Measurements from ENCODE around the gene ATP6V0E1.

Gene ATP6V0E1

DNA sequence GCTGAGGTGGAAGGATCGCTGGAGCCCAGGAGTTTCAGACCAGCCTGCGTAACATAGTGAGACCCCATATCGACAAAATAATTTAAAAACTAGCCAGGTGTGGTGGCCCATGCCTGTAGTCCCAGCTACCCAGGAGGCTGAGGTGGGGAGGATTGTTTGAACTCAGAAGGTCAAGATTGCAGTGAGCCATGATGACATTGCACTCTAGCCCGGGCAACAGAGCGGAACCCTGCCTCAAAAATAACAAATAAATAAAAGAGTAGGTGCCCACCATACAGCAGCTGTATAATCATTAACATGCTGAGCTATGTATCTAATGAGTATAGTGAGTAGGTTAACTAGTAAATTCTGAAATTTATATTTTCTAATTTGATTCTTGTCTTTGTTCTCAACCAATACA, 11.0 kb upstream of the ATP6V0E1 start:
- TF ChIP-seq, protein P1, sequence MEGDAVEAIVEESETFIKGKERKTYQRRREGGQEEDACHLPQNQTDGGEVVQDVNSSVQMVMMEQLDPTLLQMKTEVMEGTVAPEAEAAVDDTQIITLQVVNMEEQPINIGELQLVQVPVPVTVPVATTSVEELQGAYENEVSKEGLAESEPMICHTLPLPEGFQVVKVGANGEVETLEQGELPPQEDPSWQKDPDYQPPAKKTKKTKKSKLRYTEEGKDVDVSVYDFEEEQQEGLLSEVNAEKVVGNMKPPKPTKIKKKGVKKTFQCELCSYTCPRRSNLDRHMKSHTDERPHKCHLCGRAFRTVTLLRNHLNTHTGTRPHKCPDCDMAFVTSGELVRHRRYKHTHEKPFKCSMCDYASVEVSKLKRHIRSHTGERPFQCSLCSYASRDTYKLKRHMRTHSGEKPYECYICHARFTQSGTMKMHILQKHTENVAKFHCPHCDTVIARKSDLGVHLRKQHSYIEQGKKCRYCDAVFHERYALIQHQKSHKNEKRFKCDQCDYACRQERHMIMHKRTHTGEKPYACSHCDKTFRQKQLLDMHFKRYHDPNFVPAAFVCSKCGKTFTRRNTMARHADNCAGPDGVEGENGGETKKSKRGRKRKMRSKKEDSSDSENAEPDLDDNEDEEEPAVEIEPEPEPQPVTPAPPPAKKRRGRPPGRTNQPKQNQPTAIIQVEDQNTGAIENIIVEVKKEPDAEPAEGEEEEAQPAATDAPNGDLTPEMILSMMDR (IDR thresholded peaks at IDR 0.05; ENCODE audit: low read depth, low read length), result no peak
- H3K4me3 ChIP-seq (ENCODE audit: low read depth, low read length), result no peak overlapping the region

DNA sequence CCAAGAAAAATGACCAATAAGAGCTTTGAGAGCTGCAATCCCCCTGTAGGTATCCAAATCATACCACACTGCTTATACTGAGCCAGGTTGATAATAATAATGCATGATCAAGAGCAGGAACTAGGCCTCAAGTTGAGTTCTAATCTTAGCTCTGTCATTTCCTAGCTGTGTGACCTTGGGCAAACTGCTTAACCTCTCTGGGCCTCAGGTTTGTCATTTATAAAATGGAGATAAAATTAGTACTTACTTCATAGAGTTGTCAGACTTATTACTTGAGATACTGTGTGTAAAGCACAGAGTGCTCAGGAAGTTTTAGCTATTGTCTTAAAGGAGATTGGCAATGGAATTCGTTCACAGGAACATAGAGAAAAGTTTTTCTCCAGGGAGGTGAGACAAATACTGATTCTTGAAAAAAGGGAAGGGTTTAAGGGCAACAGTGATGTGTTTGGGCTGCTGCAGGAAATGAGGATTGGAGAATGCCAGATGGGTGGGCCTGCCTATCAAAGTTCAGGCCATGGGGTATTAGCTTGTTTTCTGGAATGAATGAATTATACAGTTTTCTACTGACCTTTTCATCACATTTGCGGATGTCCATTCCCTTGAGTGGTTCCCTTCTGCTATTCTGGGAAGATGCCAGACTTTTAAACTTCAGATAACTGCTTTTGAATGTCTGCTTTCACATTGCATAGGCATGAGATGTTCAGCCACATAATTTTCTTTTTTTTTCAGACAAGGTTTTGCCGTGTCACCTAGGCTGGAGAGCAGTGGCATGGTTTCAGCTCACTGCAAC, 10.2 kb upstream of the ATP6V0E1 start:
- H3K4me3 ChIP-seq (ENCODE audit: low read depth, low read length), result no peak overlapping the region
- TF ChIP-seq, protein P1 (IDR thresholded peaks at IDR 0.05; ENCODE audit: low read depth, low read length), result no peak

DNA sequence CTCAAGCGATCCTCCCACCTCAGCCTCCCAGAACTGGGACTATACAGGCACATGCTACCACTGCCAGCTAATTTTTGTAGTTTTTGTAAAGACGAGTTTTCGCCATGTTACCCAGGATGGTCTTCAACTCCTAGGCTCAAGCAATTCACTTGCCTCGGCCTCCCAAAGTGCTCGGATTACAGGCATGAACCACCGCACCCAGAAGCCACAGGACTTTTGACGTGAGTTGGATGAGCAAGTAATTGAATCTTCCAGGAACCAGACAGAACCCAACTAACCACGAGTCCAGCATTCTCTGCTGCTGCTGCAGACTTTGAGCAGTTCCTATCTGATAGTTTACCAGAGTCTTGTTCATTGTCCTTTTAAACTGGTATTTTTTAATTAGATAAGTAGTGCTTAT, 9.6 kb upstream of the ATP6V0E1 start:
- TF ChIP-seq, protein P1 (IDR thresholded peaks at IDR 0.05; ENCODE audit: low read depth, low read length), result no peak
- H3K4me3 ChIP-seq (ENCODE audit: low read depth, low read length), result no peak overlapping the region

DNA sequence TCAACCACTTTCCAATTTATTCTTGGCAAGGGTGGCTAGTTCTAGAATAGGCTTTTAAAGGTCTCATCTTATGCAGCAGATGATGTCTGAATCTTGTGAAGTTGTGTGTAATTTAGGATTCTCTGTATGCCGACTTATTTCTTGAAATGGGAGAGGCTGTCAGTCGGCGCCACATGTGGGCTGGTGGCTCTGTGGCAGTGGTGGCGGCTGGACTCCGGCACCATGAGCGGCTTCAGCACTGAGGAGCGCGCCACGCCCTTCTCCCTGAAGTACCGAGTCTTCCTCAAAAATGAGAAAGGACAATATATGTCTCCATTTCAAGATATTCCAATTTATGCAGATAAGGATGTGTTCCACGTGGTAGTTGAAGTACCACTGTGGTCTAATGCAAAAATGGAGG, 8.3 kb upstream of the ATP6V0E1 start:
- no peak overlapping the region for H3K4me3 ChIP-seq (ENCODE audit: low read depth, low read length)
- TF ChIP-seq, protein P1 (IDR thresholded peaks at IDR 0.05; ENCODE audit: low read depth, low read length), result no peak

DNA sequence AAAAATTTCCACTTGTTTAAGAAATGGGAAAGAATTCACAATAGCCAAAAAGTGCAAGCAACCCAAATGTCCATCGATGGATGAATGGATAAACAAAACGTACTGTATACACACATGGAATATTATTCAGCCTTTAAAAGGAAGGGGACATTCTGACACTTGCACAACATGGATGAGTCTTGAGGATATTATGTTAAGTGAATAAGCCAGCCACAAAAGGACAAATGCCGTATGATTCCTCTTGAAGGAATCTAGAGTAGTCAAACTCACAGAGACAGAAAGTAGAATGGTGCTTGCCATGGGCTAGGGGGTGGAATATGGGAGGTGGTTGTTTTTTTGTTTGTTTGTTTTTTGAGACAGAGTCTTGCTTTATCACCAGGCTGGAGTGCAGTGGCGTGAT, 3.8 kb upstream of the ATP6V0E1 start:
- TF ChIP-seq, protein P1 (IDR thresholded peaks at IDR 0.05; ENCODE audit: low read depth, low read length), result no peak
- H3K4me3 ChIP-seq (ENCODE audit: low read depth, low read length), result no peak overlapping the region

DNA sequence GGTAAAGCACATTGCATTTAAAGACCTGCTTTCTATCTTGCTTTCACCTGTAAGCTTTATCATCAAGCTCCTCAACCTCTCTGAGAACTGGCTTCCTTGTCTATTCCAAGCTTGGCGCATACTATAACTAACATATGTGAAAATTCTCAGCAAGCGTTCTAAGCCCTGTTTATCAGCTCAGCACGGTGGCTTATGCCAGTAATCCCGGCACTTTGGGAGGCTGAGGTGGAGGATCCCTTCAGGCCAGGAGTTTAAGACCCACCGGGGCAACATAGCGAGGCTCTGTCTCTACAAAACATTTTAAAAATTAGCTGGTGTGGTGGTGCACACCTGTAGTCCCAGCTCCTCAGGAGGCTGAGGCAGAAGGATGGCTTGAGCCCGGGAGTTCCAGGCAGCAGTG, 1.6 kb upstream of the ATP6V0E1 start:
- TF ChIP-seq, protein P1 (IDR thresholded peaks at IDR 0.05; ENCODE audit: low read depth, low read length), result no peak
- no peak overlapping the region for H3K4me3 ChIP-seq (ENCODE audit: low read depth, low read length)

DNA sequence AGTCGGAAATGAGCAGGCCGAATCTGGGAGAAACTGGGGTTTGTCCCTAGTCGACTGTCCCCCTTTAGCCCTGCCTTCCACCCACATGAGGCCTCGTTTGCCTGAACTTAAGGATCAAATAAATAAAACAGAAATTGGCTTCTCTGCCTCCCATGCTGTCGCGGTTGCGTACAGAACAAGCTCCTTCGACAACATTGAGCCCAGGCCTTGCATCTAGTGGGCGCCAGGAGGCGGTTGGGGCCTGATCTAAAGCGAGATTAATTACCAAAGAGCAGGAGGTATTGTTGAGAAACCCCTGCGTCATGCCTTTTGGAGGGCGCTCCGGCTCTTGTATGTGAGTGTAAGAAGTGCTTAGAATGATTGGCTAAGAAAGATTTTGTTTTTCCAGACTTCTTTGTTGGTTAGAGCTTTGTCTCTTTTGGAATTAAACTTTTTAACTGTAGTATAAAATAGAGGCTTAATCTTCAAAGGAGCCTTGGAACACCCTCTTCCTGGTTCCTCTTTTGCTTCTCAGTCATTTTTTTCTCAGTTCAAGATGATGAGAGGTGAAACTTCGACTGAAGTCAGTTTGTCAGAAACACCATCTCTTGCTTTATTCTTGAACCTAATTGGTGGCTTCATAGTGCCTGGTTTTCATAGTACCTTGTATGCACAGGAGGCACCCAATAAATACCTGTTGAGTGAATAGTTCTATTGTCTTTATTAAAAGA, 828 bp downstream of the ATP6V0E1 start:
- peak overlapping the region; percentile 98 for H3K4me3 ChIP-seq (ENCODE audit: low read depth, low read length)

More for the DNA sequence above, 828 bp downstream of the ATP6V0E1 start:
- TF ChIP-seq, protein P1 (IDR thresholded peaks at IDR 0.05; ENCODE audit: low read depth, low read length), result peak; percentile 62

Data from WI38 (cell line).